ENCODE data around the gene ADGRL3. TPM values are rescaled to one million over a fixed set of nuclear protein-coding genes. Genes with fewer than 3 reads are reported as not detected.

ADGRL3 gene
- total RNA-seq, 1 donor from 2014 or later = 34.5 TPM

DNA sequence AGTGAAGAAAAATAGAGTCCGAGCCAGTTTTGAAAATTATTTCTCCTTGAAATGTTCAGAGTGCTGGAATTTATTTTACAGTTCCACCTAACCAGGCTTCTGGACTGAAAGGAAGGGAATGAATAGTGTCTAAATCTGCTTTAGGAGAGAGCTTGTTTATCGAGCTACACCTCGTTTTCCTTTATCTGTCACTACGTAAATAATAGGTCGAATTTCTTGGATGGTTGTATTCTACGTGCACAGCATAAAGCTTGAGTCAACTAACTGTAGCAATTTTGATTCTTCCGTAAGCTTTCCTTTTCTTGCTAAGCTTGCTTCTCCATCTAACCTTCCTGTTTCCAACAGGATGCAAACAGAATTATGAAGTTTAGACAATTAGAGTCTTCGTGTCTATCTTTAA lies 48.6 kb downstream of the ADGRL3 start:
- no peak overlapping the region for H3K27ac Mint-ChIP-seq (ENCODE audit: unreplicated experiment)

GRCh38 chr4:61251129-61251528 lies 51.0 kb downstream of the ADGRL3 start:
- Mint-ChIP-seq H3K4me3 (no peak overlapping the region), H3K4me1 (peaks cover 4% of the 10 kb centered on the region), H3K27ac (ENCODE audit: unreplicated experiment) (peak overlapping the region; percentile 75), H3K36me3 (ENCODE audit: low read depth) (peaks cover 3% of the 10 kb centered on the region), H3K9me3 (no peaks in the 10 kb centered on the region), H3K27me3 (ENCODE audit: low read depth) (no peaks in the 10 kb centered on the region)
- TF ChIP-seq, protein P1, sequence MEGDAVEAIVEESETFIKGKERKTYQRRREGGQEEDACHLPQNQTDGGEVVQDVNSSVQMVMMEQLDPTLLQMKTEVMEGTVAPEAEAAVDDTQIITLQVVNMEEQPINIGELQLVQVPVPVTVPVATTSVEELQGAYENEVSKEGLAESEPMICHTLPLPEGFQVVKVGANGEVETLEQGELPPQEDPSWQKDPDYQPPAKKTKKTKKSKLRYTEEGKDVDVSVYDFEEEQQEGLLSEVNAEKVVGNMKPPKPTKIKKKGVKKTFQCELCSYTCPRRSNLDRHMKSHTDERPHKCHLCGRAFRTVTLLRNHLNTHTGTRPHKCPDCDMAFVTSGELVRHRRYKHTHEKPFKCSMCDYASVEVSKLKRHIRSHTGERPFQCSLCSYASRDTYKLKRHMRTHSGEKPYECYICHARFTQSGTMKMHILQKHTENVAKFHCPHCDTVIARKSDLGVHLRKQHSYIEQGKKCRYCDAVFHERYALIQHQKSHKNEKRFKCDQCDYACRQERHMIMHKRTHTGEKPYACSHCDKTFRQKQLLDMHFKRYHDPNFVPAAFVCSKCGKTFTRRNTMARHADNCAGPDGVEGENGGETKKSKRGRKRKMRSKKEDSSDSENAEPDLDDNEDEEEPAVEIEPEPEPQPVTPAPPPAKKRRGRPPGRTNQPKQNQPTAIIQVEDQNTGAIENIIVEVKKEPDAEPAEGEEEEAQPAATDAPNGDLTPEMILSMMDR (conservative IDR thresholded peaks at IDR 0.05) = no peak
- DNase-seq (ENCODE audit: low read depth, low spot score) = no peak

More for the DNA sequence above, 48.6 kb downstream of the ADGRL3 start:
- Mint-ChIP-seq H3K9me3 (no peaks in the 10 kb centered on the region), H3K4me1 (peaks cover 21% of the 10 kb centered on the region), H3K4me3 (no peak overlapping the region), H3K36me3 (ENCODE audit: low read depth) (peaks cover 3% of the 10 kb centered on the region), H3K27me3 (ENCODE audit: low read depth) (no peaks in the 10 kb centered on the region)
- TF ChIP-seq, protein P1 (conservative IDR thresholded peaks at IDR 0.05) = no peak
- no peak for DNase-seq (ENCODE audit: low read depth, low spot score)

DNA sequence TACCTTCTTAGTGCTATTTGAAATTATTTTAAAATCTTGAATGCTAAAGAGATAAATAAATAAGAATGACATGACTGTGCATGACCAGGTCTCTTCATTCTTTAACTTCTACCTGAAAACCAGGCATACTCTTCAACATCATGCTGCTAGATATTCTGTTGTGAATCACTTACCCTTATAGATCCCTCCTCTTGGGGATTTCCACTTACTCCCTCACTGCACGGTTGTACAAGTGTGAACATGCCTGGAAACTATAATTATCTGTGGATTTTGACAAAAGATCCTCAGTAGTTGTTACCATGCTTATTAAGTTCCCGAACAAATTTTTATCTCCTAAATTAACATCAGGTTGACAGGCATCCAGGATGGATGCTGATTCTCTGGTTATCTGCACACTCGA lies 54.3 kb downstream of the ADGRL3 start:
- no peak for DNase-seq (ENCODE audit: low read depth, low spot score)
- peaks cover 2% of the 10 kb centered on the region for H3K4me1 Mint-ChIP-seq
- no peak overlapping the region for H3K4me3 Mint-ChIP-seq
- peaks cover 3% of the 10 kb centered on the region for H3K36me3 Mint-ChIP-seq (ENCODE audit: low read depth)
- no peaks in the 10 kb centered on the region for H3K27me3 Mint-ChIP-seq (ENCODE audit: low read depth)
- H3K27ac Mint-ChIP-seq (ENCODE audit: unreplicated experiment) = no peak overlapping the region
- TF ChIP-seq, protein P1 (conservative IDR thresholded peaks at IDR 0.05) = no peak
- no peaks in the 10 kb centered on the region for H3K9me3 Mint-ChIP-seq

DNA sequence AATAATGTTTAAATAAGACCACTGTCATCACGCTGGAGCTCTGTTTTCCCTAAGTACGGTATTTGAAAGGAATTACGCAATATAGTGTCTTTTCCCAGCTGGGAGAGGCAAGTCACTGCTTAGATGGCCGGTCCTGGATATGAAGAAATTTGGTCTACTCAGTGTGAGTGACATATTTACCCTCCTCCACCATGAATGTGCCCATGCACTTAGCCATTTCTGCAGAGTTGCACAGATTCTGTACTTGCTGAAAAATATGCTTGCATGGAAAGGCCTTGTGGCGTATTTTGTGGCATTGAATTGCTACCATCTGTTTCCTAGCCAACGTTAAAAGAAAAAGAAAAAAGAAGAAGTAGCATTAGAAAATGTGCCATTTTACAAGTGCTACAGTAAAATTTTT lies 73.1 kb downstream of the ADGRL3 start:
- no peak for DNase-seq (ENCODE audit: low read depth, low spot score)
- no peak overlapping the region for H3K27ac Mint-ChIP-seq (ENCODE audit: unreplicated experiment)

GRCh38 chr4:61274286-61274685 lies 74.2 kb downstream of the ADGRL3 start:
- Mint-ChIP-seq H3K9me3 (no peaks in the 10 kb centered on the region), H3K4me1 (peaks cover 8% of the 10 kb centered on the region), H3K27me3 (ENCODE audit: low read depth) (peaks cover 2% of the 10 kb centered on the region), H3K27ac (ENCODE audit: unreplicated experiment) (no peak overlapping the region), H3K36me3 (ENCODE audit: low read depth) (no peaks in the 10 kb centered on the region), H3K4me3 (no peak overlapping the region)
- TF ChIP-seq, protein P1 (conservative IDR thresholded peaks at IDR 0.05) = no peak
- no peak for DNase-seq (ENCODE audit: low read depth, low spot score)

More for the DNA sequence above, 73.1 kb downstream of the ADGRL3 start:
- peaks cover 14% of the 10 kb centered on the region for H3K4me1 Mint-ChIP-seq
- H3K9me3 Mint-ChIP-seq = no peaks in the 10 kb centered on the region
- H3K4me3 Mint-ChIP-seq = no peak overlapping the region
- TF ChIP-seq, protein P1 (conservative IDR thresholded peaks at IDR 0.05) = no peak
- H3K36me3 Mint-ChIP-seq (ENCODE audit: low read depth) = no peaks in the 10 kb centered on the region
- peaks cover 4% of the 10 kb centered on the region for H3K27me3 Mint-ChIP-seq (ENCODE audit: low read depth)

DNA sequence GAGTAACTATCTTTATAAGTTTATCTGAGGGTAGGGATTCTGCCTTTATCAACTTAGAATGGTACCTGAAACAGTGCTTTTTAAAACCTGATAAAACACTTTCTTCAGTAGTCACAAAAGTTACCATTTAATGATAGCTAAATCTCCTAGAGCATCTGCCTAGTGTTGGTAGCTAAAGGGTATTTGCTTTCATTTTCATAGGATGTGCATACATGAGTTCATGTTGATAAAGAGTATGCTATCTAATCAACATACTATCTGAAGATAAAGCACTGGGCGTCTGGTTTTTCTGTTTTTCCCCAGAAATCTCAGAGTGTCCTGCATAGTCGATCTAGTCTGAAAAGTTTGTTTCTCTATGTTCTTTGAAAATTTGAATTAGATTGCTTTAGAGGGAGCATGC lies 75.1 kb downstream of the ADGRL3 start:
- Mint-ChIP-seq H3K4me1 (peaks cover 7% of the 10 kb centered on the region), H3K27ac (ENCODE audit: unreplicated experiment) (no peak overlapping the region), H3K9me3 (no peaks in the 10 kb centered on the region), H3K27me3 (ENCODE audit: low read depth) (no peaks in the 10 kb centered on the region), H3K36me3 (ENCODE audit: low read depth) (no peaks in the 10 kb centered on the region), H3K4me3 (no peak overlapping the region)
- no peak for DNase-seq (ENCODE audit: low read depth, low spot score)
- TF ChIP-seq, protein P1 (conservative IDR thresholded peaks at IDR 0.05) = no peak
